ENCODE measurements around the gene DKK1.
"Not testable (repeated sequence)": the region's sequence is repeated elsewhere in the genome, so short reads cannot be mapped to it uniquely, and the experiment has no call there.

Gene DKK1

DNA sequence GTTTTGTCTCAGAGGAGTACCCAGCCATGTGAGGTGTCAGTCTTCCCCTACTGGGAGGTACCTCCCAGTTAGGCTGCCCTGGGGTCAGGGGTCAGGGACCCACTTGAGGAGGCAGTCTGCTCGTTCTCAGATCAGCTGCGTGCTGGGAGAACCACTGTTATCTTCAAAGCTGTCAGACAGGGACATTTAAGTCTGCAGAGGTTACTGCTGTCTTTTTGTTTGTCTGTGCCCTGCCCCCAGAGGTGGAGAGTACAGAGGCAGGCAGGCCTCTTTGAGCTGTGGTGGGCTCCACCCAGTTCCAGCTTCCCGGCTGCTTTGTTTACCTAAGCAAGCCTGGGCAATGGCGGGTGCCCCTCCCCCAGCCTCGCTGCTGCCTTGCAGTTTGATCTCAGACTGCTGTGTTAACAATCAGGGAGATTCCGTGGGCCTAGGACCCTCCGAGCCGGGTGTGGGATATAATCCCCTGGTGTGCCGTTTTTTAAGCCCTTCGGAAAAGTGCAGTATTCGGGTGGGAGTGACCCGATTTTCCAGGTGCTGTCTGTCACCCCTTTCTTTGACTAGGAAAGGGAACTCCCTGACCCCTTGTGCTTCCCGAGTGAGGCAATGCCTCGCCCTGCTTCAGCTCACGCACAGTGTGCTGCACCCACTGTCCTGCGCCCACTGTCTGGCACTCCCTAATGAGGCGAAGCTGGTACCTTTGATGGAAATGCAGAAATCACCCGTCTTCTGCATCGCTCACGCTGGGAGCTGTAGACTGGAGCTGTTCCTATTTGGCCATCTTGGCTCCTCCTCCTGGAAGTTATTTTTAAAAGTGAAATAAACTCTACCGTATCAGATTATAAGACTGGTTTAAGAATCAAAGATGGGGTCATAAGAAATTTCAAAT lies 51.7 kb downstream of the DKK1 start:
- H3K14ac ChIP-seq (ENCODE audit: low read length in 2 of 2); H3K36me3 ChIP-seq (ENCODE audit: control insufficient read depth in 1 of 2, insufficient read depth in 2 of 2, low read depth in 1 of 2, low read length in 2 of 2); H2BK15ac ChIP-seq (ENCODE audit: low read depth, poor library complexity, severe bottlenecking); H2BK12ac ChIP-seq (ENCODE audit: low read length in 2 of 2); H2AK5ac ChIP-seq (ENCODE audit: low read length, severe bottlenecking); H4K8ac ChIP-seq (ENCODE audit: low read length); H3K18ac ChIP-seq (ENCODE audit: low read depth in 1 of 2, low read length in 2 of 2); H3K23ac ChIP-seq (ENCODE audit: low read length in 2 of 2); H3K4me1 ChIP-seq (ENCODE audit: control insufficient read depth, insufficient read depth, low read depth, low read length); H3K9me3 ChIP-seq (ENCODE audit: control insufficient read depth, low read length); H3K79me1 ChIP-seq (replicated peaks; ENCODE audit: low read length, poor library complexity, severe bottlenecking); H2BK120ac ChIP-seq (ENCODE audit: low read depth, low read length); H3K4me3 ChIP-seq (ENCODE audit: insufficient read depth in 1 of 2, low read depth in 1 of 2, low read length in 2 of 2); H3K27ac ChIP-seq (ENCODE audit: low read length, poor library complexity, severe bottlenecking); H3K9ac ChIP-seq (ENCODE audit: low read length); H2AFZ ChIP-seq (ENCODE audit: low read depth, low read length); H4K91ac ChIP-seq (ENCODE audit: low read length); H2BK5ac ChIP-seq (ENCODE audit: low read depth, low read length, poor library complexity, severe bottlenecking); DNase-seq; H3K27me3 ChIP-seq (ENCODE audit: control insufficient read depth in 1 of 2, insufficient read depth in 1 of 2, low read length in 2 of 2); H3K4ac ChIP-seq (ENCODE audit: low read depth in 1 of 2, low read length in 2 of 2); H3K4me2 ChIP-seq (ENCODE audit: low read length, poor library complexity, severe bottlenecking): not testable (repeated sequence)
- WGBS = 86% methylated on average over 20 of the region's 21 CpGs

Measured in mesenchymal stem cell (in vitro differentiated cells and primary cell).